GM12864 (cell line): ENCODE measurements around the gene MAP3K4.

Experiments
- DNase-seq: peaks from one replicate; pipeline ENCODE4 v3.0.0-alpha.2; 2011; ENCODE audit warnings: low read depth
- H3K4me3 ChIP-seq: 2 replicates; pipeline ENCODE4 v1.5.1; 2011; ENCODE audit warnings: mild to moderate bottlenecking, low read depth, low read length, control low read depth
- CTCF ChIP-seq: IDR thresholded peaks from 2 replicates; pipeline ENCODE4 v1.5.1; 2011; ENCODE audit warnings: low read depth, mild to moderate bottlenecking, moderate library complexity, low read length, control low read depth, inconsistent platforms; ENCODE audit errors: missing control alignments

Gene MAP3K4

GRCh38 chr6:161105408-161105807 is 113.8 kb downstream of the MAP3K4 start:
- H3K4me3 ChIP-seq: no peak overlapping the region
- no peak for TF ChIP-seq CTCF
- no peak for DNase-seq

- DNase-seq: no peak
- no peak overlapping the region for H3K4me3 ChIP-seq
- TF ChIP-seq CTCF: no peak
These were observed 116.5 kb downstream of the MAP3K4 start for GRCh38 chr6:161107779-161108730.

- no peak overlapping the region for H3K4me3 ChIP-seq
- TF ChIP-seq CTCF: no peak
- DNase-seq: no peak
These were observed 117.3 kb downstream of the MAP3K4 start for GRCh38 chr6:161108916-161109315.

GRCh38 chr6:161109366-161109765 is 117.8 kb downstream of the MAP3K4 start:
- no peak for DNase-seq
- H3K4me3 ChIP-seq: no peak overlapping the region
- TF ChIP-seq CTCF: no peak

GRCh38 chr6:161110028-161110779 is 118.6 kb downstream of the MAP3K4 start:
- DNase-seq: no peak
- no peak overlapping the region for H3K4me3 ChIP-seq
- no peak for TF ChIP-seq CTCF

- H3K4me3 ChIP-seq: no peak overlapping the region
- DNase-seq: no peak
- TF ChIP-seq CTCF: no peak
These were observed 119.7 kb downstream of the MAP3K4 start for GRCh38 chr6:161111261-161111660.
